PC-9 (cell line): Measurements from ENCODE around the gene MAP10.

Experiments
- CTCF ChIP-seq: fragments of 200-600 bp; sonication (generic); conservative IDR thresholded peaks from 2 replicates; pipeline ENCODE4 v1.6.1; 2017; ENCODE audit warnings: mixed run types, antibody characterized with exemption, mild to moderate bottlenecking, moderate library complexity
- EZH2 ChIP-seq: fragments of 200-600 bp; sonication (generic); IDR thresholded peaks from 2 replicates; pipeline ENCODE4 v1.8.0; 2017; ENCODE audit warnings: antibody characterized with exemption, low read depth

GRCh38 chr1:232769733-232770132 is 35.5 kb upstream of the MAP10 start:
- TF ChIP-seq EZH2 (no peak), CTCF (no peak)
